Fibroblast of skin of left quadriceps (primary cell): ENCODE data around the gene PCDHB3.
"Not testable (repeated sequence)": the region's sequence is repeated elsewhere in the genome, so short reads cannot be mapped to it uniquely, and the experiment has no call there.

Experiments
- DNase-seq, 2 experiments: peaks; one replicate each; pipeline ENCODE4 v3.0.0-alpha.2; 2013; ENCODE audit warnings: low read depth in 2 of 2

Gene PCDHB3

DNA sequence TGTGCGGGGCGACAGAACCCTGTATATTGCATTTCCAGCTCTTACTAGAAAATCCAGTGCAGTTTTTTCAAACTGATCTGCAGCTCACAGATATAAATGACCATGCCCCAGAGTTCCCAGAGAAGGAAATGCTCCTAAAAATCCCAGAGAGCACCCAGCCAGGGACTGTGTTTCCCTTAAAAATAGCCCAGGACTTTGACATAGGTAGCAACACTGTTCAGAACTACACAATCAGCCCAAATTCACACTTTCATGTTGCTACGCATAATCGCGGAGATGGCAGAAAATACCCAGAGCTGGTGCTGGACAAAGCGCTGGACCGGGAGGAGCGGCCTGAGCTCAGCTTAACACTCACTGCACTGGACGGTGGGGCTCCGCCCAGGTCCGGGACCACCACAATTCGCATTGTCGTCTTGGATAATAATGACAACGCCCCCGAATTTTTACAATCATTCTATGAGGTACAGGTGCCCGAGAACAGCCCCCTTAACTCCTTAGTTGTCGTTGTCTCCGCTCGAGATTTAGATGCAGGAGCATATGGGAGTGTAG is 35.5 kb downstream of the PCDHB3 start:
- no peak for DNase-seq

- DNase-seq = not testable (repeated sequence)
These were observed 37.1 kb downstream of the PCDHB3 start for GRCh38 chr5:141137346-141137745.

DNA sequence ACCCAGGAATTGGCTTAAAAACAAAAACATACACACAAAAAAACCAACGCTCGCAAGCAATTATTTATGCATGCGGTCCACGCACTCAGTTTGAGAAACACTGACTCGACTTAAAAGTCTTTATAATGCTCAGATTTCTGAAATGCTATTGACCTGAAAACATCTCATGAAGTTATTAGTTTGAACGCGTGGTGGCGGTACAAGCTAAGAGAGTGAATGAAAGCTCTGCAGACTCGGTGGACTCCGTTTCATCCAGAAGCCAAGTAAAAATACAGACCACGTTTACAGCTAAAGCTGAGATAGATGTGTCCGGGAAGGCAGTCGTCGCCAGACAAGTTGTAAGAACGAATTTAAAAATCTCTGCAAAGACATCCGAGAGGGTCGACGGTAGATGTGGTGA is 49.5 kb downstream of the PCDHB3 start, which contains the start of gene PCDHB6:
TSS of gene PCDHB6 (plus strand) at position 246 of the 400 bp plus-strand sequence. CDS start 201 bp downstream, outside the sequence.
- no peak for DNase-seq

DNA sequence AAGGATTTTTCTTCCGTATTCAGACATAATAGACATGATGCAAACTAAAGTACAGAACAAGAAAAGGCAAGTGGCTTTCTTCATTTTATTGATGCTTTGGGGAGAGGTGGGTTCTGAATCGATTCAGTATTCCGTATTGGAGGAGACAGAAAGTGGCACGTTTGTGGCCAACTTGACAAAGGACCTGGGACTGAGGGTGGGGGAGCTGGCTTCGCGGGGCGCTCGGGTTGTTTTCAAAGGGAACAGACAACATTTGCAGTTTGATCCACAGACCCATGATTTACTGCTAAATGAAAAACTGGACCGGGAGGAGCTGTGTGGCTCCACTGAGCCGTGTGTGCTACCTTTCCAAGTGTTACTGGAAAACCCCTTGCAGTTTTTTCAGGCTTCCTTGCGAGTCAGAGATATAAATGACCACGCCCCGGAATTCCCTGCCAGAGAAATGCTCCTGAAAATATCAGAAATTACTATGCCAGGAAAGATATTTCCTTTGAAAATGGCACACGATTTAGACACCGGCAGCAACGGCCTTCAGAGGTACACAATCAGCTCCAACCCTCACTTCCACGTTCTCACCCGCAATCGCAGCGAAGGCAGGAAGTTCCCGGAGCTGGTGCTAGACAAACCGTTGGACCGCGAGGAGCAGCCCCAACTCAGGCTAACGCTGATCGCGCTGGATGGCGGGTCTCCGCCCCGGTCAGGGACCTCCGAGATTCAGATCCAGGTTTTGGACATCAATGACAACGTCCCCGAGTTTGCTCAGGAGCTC is 50.1 kb downstream of the PCDHB3 start:
- DNase-seq = no peak

GRCh38 chr5:141150993-141151325 is 50.7 kb downstream of the PCDHB3 start:
- DNase-seq = no peak

- DNase-seq = not testable (repeated sequence)
These were observed 51.4 kb downstream of the PCDHB3 start for GRCh38 chr5:141151632-141152031.

DNA sequence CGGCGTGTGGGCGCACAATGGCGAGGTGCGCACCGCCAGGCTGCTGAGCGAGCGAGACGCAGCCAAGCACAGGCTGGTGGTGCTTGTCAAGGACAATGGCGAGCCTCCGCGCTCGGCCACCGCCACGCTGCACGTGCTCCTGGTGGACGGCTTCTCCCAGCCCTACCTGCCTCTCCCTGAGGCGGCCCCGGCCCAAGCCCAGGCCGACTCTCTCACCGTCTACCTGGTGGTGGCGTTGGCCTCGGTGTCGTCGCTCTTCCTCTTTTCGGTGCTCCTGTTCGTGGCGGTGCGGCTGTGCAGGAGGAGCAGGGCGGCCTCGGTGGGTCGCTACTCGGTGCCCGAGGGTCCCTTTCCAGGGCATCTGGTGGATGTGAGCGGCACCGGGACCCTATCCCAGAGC is 51.8 kb downstream of the PCDHB3 start:
- DNase-seq = not testable (repeated sequence)
